Measurements from ENCODE around the gene CPSF3.

DNA sequence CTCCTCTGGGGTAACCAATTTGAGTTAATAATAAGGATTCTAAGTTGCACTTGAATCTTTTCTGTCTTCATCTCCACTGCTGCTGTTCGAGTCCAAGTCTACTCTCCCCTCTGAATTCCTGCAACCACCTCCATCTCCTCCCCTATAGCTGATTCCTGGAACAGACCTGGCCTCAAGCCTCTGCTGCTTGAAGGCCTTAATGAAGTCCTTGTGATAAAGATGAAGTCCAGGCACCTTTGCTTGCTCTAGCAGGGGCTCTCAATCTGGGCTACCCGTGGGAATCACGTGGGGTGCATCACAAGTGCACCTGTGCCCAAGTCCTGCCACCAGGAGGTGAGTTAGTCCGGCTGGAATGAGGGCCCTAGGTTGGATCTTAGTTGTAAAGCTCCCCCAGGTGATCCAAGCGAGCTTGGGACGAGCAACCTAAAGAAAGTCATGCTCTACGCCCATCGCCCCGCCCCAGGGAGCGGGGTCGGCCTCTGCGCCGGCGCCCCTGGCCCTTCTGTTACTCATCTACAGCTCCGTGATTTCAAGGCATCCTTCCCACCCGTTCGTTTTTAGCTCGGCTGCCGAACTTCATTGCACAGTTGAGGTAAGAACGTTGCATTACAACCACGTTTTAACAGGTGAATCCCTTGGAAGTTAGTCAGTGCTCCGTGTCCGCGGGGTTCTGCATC lies 50.0 kb downstream of the CPSF3 start:
- no peak for TF ChIP-seq KDM1A (IDR thresholded peaks at IDR 0.05; ENCODE audit: low read depth)
- TF ChIP-seq HOXA7 (CRISPR knock-in tag; IDR thresholded peaks at IDR 0.05): no peak
- TF ChIP-seq POLR2A (IDR thresholded peaks at IDR 0.05; ENCODE audit: low read length): no peak
- TF ChIP-seq HDAC2 (IDR thresholded peaks at IDR 0.05): no peak
- TF ChIP-seq, protein P1, sequence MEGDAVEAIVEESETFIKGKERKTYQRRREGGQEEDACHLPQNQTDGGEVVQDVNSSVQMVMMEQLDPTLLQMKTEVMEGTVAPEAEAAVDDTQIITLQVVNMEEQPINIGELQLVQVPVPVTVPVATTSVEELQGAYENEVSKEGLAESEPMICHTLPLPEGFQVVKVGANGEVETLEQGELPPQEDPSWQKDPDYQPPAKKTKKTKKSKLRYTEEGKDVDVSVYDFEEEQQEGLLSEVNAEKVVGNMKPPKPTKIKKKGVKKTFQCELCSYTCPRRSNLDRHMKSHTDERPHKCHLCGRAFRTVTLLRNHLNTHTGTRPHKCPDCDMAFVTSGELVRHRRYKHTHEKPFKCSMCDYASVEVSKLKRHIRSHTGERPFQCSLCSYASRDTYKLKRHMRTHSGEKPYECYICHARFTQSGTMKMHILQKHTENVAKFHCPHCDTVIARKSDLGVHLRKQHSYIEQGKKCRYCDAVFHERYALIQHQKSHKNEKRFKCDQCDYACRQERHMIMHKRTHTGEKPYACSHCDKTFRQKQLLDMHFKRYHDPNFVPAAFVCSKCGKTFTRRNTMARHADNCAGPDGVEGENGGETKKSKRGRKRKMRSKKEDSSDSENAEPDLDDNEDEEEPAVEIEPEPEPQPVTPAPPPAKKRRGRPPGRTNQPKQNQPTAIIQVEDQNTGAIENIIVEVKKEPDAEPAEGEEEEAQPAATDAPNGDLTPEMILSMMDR (IDR thresholded peaks at IDR 0.05): no peak
- TF ChIP-seq MAFK (IDR thresholded peaks at IDR 0.05; ENCODE audit: partially characterized antibody): no peak
- no peak for TF ChIP-seq ZFP36 (IDR thresholded peaks at IDR 0.05; ENCODE audit: borderline replicate concordance, partially characterized antibody)
- TF ChIP-seq RAD21 (conservative IDR thresholded peaks at IDR 0.05 in 1 of 2, IDR thresholded peaks at IDR 0.05 in 1 of 2): 0 out of 5 replicates have a peak, but pooled peaks of 1 of the 2 experiments have one; percentile 3
- TF ChIP-seq RFX5 (IDR thresholded peaks at IDR 0.05): no peak
- TF ChIP-seq CHD4 (IDR thresholded peaks at IDR 0.05; ENCODE audit: borderline replicate concordance): no peak
- TF ChIP-seq MYC (IDR thresholded peaks at IDR 0.05; ENCODE audit: borderline replicate concordance, low read length): no peak
- no peak for TF ChIP-seq TP53 (CRISPR knock-in tag; IDR thresholded peaks at IDR 0.05)

All from A549 (cell line).